K562 (cell line): Measurements from ENCODE around the gene ATP13A2. TPM values are rescaled to one million over a fixed set of nuclear protein-coding genes. Genes with fewer than 3 reads are reported as not detected.

Source experiments
- ESRRA ChIP-seq: fragments of 450-650 bp; IDR thresholded peaks from 2 replicates; pipeline ENCODE4 v1.6.1; 2014; ENCODE audit warnings: low read depth, mild to moderate bottlenecking, moderate library complexity, borderline replicate concordance
- POLR3G ChIP-seq: IDR thresholded peaks from 2 replicates; pipeline ENCODE4 v1.6.1; 2011; ENCODE audit not compliant: insufficient read length, insufficient replicate concordance; ENCODE audit errors: extremely low read depth
- SP2 ChIP-seq: IDR thresholded peaks from 2 replicates; pipeline ENCODE4 v1.6.1; 2011; ENCODE audit warnings: mild to moderate bottlenecking, low read depth, low read length, moderate library complexity; ENCODE audit not compliant: poor library complexity, severe bottlenecking; ENCODE audit errors: extremely low read depth
- U2AF2 ChIP-seq: fragments of 200-400 bp; formaldehyde crosslinking; optimal IDR thresholded peaks from 2 replicates; pipeline ENCODE3; 2017; ENCODE audit warnings: low read depth, mild to moderate bottlenecking, low read length
- ZBTB33 ChIP-seq: sonication (generic); formaldehyde crosslinking; IDR thresholded peaks from 2 replicates; pipeline ENCODE4 v1.8.1; 2023; ENCODE audit warnings: mild to moderate bottlenecking, missing genetic modification reagents
- ZBTB43 ChIP-seq: sonication (generic); formaldehyde crosslinking; IDR thresholded peaks from 2 replicates; pipeline ENCODE4 v1.8.0; 2023; ENCODE audit warnings: mild to moderate bottlenecking, missing genetic modification reagents
- ZNF431 ChIP-seq: sonication (generic); formaldehyde crosslinking; IDR thresholded peaks from 2 replicates; pipeline ENCODE4 v1.8.0; 2022; ENCODE audit warnings: mild to moderate bottlenecking, missing genetic modification reagents
- polyA plus RNA-seq, 8 experiments: library from polyadenylated mRNA; depleted of rRNA in 4 of 8; stranded (reverse) in 5 of 8; unstranded in 3 of 8; fragments of >200 nt; fragmentation: Nextera tagmentation in 2 of 8; fragmentation: Illumina TruSeq in 1 of 8; extraction: Ambion mirVana in 2 of 8; extraction: Trizol in 1 of 8; gene quantifications; 2 replicates each; pipeline versions ENCODE4 v1.2.1 to v1.2.3, GENCODE V29; 2011 to 2014; ENCODE audit warnings: inconsistent platforms in 1 of 8, missing spikeins in 1 of 8
- total RNA-seq, 7 experiments: library from RNA; depleted of rRNA in 6 of 7; stranded (reverse); fragments of >200 nt in 6 of 7; fragmentation: Illumina TruSeq in 2 of 7; extraction: Trizol in 2 of 7; gene quantifications; 2 replicates each; pipeline versions ENCODE4 v1.2.1 to v1.2.3, GENCODE V29; 2011 to 2021; ENCODE audit warnings: low replicate concordance in 1 of 7
- TF ChIP-seq, protein P1 (sequence below): fragments of 450-650 bp; IDR thresholded peaks from 2 replicates; pipeline ENCODE4 v1.6.1; 2017; ENCODE audit warnings: antibody characterized with exemption, mild to moderate bottlenecking
- TF ChIP-seq, protein P2 (sequence below), 2 experiments: fragments of 450-650 bp; IDR thresholded peaks; 2 replicates each; pipeline ENCODE4 v1.6.1; 2016; ENCODE audit warnings: mild to moderate bottlenecking in 2 of 2, borderline replicate concordance in 1 of 2, low read depth in 1 of 2, moderate library complexity in 1 of 2

Gene ATP13A2
- total and polyA plus RNA-seq, 9 of the 15 experiments (the other 6 are each of a cell fraction or from before 2014, with no cell fraction given), result 0.36 to 56.3 (median 16.3) TPM

DNA sequence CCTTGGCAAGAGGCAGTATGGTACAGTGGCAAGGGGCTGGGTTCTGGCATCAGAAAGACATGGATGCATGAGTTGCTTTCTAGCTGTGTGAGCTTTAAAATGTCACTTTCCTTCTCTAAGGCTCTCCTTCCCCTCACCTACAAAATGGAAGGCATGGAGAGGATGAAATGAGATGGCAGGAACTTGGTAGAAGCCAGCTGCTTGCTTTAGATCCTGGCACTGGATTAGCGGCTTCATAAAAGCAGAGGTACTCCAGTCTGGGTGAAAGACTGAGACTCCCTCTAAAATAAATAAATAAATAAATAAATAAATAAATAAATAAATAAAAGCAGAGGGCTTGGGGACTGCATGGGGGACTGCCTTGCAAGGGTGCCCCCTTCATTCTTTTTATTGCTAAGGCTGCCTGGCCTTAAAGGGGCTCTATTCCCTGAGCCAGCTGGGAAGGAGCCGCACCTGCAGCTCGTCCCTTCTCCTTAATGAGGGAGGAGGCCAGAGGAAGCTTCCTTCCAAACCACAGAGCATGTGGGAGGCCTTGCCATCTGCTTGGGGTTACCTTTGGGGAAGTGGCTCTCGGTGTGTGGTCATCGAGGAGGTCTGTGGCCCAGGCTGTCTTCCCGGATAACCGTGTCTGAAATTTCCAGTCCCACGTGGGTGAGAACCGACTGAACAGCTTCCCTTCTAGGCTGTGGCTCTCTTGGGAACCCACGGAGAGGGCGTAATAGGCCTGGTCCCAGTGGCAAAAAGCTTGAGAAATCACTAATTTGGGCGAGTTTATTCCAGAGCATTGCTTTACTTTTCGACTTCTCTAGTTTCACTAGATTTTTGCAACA lies 2.0 kb upstream of the ATP13A2 start (continued):
- TF ChIP-seq, protein P1, sequence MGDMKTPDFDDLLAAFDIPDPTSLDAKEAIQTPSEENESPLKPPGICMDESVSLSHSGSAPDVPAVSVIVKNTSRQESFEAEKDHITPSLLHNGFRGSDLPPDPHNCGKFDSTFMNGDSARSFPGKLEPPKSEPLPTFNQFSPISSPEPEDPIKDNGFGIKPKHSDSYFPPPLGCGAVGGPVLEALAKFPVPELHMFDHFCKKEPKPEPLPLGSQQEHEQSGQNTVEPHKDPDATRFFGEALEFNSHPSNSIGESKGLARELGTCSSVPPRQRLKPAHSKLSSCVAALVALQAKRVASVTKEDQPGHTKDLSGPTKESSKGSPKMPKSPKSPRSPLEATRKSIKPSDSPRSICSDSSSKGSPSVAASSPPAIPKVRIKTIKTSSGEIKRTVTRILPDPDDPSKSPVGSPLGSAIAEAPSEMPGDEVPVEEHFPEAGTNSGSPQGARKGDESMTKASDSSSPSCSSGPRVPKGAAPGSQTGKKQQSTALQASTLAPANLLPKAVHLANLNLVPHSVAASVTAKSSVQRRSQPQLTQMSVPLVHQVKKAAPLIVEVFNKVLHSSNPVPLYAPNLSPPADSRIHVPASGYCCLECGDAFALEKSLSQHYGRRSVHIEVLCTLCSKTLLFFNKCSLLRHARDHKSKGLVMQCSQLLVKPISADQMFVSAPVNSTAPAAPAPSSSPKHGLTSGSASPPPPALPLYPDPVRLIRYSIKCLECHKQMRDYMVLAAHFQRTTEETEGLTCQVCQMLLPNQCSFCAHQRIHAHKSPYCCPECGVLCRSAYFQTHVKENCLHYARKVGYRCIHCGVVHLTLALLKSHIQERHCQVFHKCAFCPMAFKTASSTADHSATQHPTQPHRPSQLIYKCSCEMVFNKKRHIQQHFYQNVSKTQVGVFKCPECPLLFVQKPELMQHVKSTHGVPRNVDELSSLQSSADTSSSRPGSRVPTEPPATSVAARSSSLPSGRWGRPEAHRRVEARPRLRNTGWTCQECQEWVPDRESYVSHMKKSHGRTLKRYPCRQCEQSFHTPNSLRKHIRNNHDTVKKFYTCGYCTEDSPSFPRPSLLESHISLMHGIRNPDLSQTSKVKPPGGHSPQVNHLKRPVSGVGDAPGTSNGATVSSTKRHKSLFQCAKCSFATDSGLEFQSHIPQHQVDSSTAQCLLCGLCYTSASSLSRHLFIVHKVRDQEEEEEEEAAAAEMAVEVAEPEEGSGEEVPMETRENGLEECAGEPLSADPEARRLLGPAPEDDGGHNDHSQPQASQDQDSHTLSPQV, result no peak
- TF ChIP-seq U2AF2, result no peak
- TF ChIP-seq, protein P2, sequence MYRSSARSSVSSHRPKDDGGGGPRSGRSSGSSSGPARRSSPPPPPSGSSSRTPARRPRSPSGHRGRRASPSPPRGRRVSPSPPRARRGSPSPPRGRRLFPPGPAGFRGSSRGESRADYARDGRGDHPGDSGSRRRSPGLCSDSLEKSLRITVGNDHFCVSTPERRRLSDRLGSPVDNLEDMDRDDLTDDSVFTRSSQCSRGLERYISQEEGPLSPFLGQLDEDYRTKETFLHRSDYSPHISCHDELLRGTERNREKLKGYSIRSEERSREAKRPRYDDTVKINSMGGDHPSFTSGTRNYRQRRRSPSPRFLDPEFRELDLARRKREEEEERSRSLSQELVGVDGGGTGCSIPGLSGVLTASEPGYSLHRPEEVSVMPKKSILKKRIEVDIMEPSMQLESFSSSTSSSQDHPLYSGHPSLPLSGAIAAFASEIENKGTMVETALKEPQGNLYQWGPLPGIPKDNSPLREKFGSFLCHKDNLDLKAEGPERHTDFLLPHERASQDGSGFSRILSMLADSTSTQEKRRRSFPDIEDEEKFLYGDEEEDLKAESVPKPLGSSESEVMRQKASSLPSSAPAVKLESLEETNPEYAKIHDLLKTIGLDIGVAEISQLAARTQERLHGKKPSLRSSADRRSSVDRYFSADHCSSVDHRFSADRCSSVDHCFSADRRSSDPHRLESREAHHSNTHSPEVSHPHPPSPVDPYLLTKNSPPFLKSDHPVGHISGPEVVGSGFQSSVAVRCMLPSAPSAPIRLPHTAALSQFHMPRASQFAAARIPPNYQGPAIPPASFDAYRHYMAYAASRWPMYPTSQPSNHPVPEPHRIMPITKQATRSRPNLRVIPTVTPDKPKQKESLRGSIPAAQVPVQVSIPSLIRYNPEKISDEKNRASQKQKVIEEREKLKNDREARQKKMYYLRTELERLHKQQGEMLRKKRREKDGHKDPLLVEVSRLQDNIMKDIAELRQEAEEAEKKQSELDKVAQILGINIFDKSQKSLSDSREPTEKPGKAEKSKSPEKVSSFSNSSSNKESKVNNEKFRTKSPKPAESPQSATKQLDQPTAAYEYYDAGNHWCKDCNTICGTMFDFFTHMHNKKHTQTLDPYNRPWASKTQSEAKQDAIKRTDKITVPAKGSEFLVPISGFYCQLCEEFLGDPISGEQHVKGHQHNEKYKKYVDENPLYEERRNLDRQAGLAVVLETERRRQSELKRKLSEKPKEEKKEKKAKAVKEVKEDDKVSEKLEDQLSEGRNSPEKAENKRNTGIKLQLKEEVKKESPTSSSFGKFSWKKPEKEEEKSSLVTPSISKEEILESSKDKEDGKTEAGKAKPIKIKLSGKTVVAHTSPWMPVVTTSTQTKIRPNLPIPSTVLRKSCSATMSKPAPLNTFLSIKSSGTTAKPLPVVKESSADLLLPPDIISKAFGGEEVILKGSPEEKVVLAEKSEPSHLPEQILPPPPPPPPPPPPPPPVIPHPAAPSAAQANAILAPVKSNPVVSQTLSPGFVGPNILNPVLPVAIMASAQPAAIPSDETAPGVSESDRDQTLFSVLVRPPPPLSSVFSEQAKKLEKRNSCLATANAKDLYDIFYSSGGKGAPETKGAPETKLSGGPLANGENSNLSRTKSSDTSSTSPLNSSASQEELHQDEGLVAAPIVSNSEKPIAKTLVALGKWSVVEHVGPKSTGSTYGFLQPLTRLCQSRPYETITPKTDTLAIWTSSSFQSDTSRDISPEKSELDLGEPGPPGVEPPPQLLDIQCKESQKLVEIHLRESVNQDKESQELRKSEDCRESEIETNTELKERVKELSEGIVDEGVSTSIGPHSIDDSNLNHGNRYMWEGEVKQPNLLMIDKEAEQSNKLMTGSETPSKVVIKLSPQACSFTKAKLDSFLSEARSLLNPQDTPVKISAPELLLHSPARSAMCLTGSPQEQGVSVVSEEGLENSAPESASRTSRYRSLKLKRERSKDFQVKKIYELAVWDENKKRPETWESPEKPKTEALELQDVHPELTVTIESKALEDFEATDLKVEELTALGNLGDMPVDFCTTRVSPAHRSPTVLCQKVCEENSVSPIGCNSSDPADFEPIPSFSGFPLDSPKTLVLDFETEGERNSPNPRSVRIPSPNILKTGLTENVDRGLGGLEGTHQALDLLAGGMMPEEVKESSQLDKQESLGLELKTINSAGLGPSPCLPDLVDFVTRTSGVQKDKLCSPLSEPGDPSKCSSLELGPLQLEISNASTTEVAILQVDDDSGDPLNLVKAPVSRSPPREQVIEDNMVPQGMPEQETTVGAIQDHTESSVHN (IDR thresholded peaks at IDR 0.05; ENCODE audit: borderline replicate concordance in 1 of 2, low read depth in 1 of 2), result no peak
- TF ChIP-seq ZBTB33 (CRISPR knock-in tag), result no peak
- TF ChIP-seq ESRRA, result peak; percentile 72; the same call in 1 of the 2 replicates
- TF ChIP-seq ZNF431 (CRISPR knock-in tag), result no peak
- no peak for TF ChIP-seq ZBTB43
- no peak for TF ChIP-seq POLR3G
- TF ChIP-seq SP2, result no peak
